Measurements from ENCODE around the gene KLK4.

DNA sequence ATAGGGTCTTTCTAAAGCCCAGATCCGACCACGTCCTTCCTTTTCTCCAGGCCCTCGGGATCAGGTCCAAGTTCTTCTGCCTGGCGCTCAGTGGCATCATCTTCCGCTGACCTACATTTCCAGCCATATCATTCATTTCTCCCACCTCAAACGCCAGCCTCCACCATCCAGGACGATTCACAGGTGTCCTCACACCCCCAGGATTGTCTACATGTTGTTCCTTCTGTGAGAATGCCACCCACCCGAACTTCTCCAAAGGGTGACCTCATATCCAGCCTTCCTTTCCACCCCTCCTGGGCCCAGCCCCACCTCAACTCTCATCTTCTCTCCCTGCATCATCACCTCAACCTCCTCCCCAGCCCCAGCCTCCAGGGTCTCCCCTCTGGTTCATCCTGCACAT is 46.4 kb upstream of the KLK4 start:
- TF ChIP-seq POLR2A (IDR thresholded peaks at IDR 0.05) = no peak
- TF ChIP-seq, protein P1, sequence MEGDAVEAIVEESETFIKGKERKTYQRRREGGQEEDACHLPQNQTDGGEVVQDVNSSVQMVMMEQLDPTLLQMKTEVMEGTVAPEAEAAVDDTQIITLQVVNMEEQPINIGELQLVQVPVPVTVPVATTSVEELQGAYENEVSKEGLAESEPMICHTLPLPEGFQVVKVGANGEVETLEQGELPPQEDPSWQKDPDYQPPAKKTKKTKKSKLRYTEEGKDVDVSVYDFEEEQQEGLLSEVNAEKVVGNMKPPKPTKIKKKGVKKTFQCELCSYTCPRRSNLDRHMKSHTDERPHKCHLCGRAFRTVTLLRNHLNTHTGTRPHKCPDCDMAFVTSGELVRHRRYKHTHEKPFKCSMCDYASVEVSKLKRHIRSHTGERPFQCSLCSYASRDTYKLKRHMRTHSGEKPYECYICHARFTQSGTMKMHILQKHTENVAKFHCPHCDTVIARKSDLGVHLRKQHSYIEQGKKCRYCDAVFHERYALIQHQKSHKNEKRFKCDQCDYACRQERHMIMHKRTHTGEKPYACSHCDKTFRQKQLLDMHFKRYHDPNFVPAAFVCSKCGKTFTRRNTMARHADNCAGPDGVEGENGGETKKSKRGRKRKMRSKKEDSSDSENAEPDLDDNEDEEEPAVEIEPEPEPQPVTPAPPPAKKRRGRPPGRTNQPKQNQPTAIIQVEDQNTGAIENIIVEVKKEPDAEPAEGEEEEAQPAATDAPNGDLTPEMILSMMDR (IDR thresholded peaks at IDR 0.05) = no peak
